ENCODE data around the gene MEF2C. TPM values are rescaled to one million over a fixed set of nuclear protein-coding genes. Genes with fewer than 3 reads are reported as not detected.

MEF2C gene
- total and polyA plus RNA-seq, 4 donors: 2.8 to 15.9 (median 10.1) TPM

DNA sequence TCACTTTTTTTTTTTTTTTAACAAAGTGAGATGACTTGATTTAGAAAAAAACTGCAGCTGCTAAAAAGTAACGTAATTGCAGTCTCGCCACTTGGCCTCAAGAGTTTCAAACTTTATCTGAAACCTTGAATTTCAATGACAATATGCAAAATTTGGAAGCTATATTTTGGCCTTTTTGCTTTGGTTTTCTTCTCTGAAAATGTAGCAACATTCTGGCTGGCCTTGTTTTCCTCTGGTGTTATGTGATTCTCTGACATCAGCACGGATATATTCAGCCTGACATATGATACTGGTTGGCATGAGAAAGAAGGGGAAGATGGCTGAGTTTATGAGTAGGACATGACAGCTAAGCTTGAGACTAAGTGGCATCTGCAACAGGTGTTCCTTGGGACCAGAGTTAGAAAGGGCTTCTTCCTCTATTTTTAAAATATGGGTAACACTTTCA, 136.5 kb downstream of the MEF2C start (continued):
- TF ChIP-seq, protein P1, sequence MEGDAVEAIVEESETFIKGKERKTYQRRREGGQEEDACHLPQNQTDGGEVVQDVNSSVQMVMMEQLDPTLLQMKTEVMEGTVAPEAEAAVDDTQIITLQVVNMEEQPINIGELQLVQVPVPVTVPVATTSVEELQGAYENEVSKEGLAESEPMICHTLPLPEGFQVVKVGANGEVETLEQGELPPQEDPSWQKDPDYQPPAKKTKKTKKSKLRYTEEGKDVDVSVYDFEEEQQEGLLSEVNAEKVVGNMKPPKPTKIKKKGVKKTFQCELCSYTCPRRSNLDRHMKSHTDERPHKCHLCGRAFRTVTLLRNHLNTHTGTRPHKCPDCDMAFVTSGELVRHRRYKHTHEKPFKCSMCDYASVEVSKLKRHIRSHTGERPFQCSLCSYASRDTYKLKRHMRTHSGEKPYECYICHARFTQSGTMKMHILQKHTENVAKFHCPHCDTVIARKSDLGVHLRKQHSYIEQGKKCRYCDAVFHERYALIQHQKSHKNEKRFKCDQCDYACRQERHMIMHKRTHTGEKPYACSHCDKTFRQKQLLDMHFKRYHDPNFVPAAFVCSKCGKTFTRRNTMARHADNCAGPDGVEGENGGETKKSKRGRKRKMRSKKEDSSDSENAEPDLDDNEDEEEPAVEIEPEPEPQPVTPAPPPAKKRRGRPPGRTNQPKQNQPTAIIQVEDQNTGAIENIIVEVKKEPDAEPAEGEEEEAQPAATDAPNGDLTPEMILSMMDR (IDR thresholded peaks at IDR 0.05; ENCODE audit: low read depth, low read length, missing input control): no peak
- TF ChIP-seq TAF1 (conservative IDR thresholded peaks at IDR 0.05): no peak
- TF ChIP-seq EGR1 (IDR thresholded peaks at IDR 0.05; ENCODE audit: low read depth in 2 of 2): no peak
- TF ChIP-seq RXRA (IDR thresholded peaks at IDR 0.05): no peak
- TF ChIP-seq, protein P2, sequence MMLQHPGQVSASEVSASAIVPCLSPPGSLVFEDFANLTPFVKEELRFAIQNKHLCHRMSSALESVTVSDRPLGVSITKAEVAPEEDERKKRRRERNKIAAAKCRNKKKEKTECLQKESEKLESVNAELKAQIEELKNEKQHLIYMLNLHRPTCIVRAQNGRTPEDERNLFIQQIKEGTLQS (IDR thresholded peaks at IDR 0.05): no peak

DNA sequence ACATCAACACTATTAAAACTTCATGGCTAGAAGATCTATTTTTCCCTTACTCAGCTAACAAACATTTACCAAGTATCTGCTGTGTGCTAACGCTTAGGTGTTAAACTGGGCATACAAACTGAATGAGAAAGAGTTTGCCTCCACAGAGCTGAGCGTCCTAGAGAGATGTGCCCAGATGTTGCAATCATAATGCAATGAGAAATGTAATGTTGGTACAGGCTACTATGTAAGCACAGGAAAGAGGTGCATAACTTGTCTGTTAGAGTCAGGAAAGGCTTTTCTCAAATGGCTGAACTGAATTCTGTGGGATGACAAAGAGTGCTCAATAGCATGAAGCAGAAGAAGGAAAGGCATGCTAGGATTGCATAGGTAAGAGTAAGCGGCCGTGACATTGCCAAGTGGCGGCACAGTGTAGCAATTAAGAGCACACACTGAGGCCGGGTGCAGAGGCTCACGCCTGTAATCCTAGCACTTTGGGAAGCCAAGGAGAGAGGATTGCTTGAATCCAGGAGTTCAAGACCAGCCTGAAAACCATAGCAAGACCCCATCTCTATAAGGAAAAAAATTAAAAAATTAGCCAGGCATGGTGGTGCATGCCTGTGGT, 137.8 kb downstream of the MEF2C start:
- WGBS: 77% methylated on average over 7 of the region's 7 CpGs
- no peak for DNase-seq (ENCODE audit: low spot score)
- TF ChIP-seq HNF4A (conservative IDR thresholded peaks at IDR 0.05): no peak
- TF ChIP-seq YY1 (IDR thresholded peaks at IDR 0.05): no peak
- TF ChIP-seq, protein P1 (IDR thresholded peaks at IDR 0.05; ENCODE audit: low read depth, low read length, missing input control): no peak
- TF ChIP-seq JUND (IDR thresholded peaks at IDR 0.05): no peak
- no peak for TF ChIP-seq NR2F2 (IDR thresholded peaks at IDR 0.05)
- TF ChIP-seq, protein P2 (IDR thresholded peaks at IDR 0.05): no peak
- TF ChIP-seq GABPA (IDR thresholded peaks at IDR 0.05 in 1 of 2, conservative IDR thresholded peaks at IDR 0.05 in 1 of 2): no peak
- no peak for TF ChIP-seq RAD21 (IDR thresholded peaks at IDR 0.05)
- TF ChIP-seq RXRA (IDR thresholded peaks at IDR 0.05): no peak
- TF ChIP-seq SP1 (IDR thresholded peaks at IDR 0.05): no peak
- TF ChIP-seq, protein P3, sequence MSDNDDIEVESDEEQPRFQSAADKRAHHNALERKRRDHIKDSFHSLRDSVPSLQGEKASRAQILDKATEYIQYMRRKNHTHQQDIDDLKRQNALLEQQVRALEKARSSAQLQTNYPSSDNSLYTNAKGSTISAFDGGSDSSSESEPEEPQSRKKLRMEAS (IDR thresholded peaks at IDR 0.05): no peak
- no peak for TF ChIP-seq TAF1 (conservative IDR thresholded peaks at IDR 0.05)
- no peak for TF ChIP-seq EGR1 (IDR thresholded peaks at IDR 0.05; ENCODE audit: low read depth in 2 of 2)
- no peak for TF ChIP-seq HNF4G (IDR thresholded peaks at IDR 0.05)
- TF ChIP-seq, protein P4, sequence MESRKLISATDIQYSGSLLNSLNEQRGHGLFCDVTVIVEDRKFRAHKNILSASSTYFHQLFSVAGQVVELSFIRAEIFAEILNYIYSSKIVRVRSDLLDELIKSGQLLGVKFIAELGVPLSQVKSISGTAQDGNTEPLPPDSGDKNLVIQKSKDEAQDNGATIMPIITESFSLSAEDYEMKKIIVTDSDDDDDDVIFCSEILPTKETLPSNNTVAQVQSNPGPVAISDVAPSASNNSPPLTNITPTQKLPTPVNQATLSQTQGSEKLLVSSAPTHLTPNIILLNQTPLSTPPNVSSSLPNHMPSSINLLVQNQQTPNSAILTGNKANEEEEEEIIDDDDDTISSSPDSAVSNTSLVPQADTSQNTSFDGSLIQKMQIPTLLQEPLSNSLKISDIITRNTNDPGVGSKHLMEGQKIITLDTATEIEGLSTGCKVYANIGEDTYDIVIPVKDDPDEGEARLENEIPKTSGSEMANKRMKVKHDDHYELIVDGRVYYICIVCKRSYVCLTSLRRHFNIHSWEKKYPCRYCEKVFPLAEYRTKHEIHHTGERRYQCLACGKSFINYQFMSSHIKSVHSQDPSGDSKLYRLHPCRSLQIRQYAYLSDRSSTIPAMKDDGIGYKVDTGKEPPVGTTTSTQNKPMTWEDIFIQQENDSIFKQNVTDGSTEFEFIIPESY (IDR thresholded peaks at IDR 0.05): no peak
- no peak overlapping the region for H3K9ac ChIP-seq (ENCODE audit: low read depth in 1 of 2, low read length in 2 of 2)
- H3K9me3 ChIP-seq (ENCODE audit: control insufficient read depth in 4 of 4, low read length in 3 of 4): no peaks in the 10 kb centered on the region
- H3K4me3 ChIP-seq (ENCODE audit: low read depth in 1 of 3, low read length in 3 of 3): no peak overlapping the region
- H3K4me1 ChIP-seq (ENCODE audit: control insufficient read depth in 4 of 4, insufficient read depth in 4 of 4, low read length in 3 of 4): no peaks in the 10 kb centered on the region
- H3K27ac ChIP-seq (ENCODE audit: low read depth in 1 of 2, low read length in 2 of 2): no peak overlapping the region
- H3K36me3 ChIP-seq (ENCODE audit: control insufficient read depth in 4 of 4, insufficient read depth in 3 of 4, low read depth in 1 of 4, low read length in 3 of 4): no peaks in the 10 kb centered on the region
- H3K27me3 ChIP-seq (ENCODE audit: control insufficient read depth in 4 of 4, insufficient read depth in 4 of 4, low read length in 3 of 4): no peaks in the 10 kb centered on the region
